ENCODE data around the gene DSCAML1. TPM values are rescaled to one million over a fixed set of nuclear protein-coding genes. Genes with fewer than 3 reads are reported as not detected.

DSCAML1 gene
- total RNA-seq, 4 donors from 2014 or later, result 0.20 to 1.1 (median 0.36) TPM

DNA sequence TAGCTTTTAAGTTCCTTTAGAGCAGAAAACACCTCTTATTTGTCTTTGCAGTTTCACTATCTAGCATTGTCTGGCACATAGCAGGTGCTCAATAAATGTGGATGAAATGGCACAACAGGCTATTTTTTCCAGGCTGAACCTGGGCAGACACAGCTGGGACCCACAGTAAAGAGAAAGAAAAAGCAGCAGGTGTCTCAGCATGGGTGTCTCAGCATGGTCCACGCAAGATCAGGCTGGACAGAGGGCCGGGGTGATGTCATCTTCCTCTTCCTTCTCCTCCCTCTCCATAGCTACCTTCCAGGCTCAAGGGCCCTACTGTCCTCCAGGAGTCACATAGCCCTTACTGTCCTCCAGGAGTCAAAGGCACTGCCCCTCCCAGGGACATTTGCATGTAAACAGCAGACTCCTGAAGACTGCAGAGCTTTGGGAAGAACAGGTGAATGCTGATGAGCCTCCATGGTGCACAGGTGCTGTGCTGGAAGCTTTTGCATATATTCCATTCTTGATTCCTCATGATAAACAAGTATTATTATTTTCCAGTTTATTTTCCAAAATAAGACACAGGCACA, 65.2 kb downstream of the DSCAML1 start:
- no peak for TF ChIP-seq POLR2A (IDR thresholded peaks at IDR 0.05)
- TF ChIP-seq CTCF (IDR thresholded peaks at IDR 0.05), result no peak
- no peak for TF ChIP-seq EP300 (IDR thresholded peaks at IDR 0.05)
- 70 to 79% methylated on average over 2 of the region's 2 CpGs for WGBS, 2 donors

DNA sequence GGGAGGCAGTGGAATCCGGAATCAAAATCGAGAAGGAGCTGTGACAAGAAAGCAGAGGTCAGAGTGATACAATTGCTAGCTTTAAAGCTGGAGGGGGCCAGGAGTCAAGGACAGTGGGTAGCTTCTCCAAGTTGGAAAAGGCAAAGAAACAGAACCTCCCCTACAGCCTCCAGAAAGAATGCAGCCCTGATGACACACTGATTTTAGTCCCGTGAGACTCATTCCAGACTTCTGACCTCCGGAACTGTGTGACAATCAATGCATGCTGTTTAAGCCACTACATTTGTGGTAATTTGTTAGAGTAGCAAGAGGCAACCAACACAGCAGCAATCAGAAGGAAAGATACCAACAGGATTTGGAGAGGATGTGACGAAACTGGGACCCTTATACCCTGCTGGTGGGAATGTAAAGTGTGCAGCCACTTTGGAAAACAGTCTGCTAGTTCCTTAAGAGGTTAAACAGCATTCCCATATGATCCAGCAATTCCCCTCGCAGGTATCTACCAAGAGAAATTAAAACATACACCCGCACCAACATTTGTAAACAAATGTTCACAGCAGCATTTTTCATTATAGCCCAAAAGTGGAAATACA, 66.7 kb downstream of the DSCAML1 start:
- H3K9me3 ChIP-seq, result peaks cover 0 to 7% (median 1%) of the 10 kb centered on the region in 4 donors
- H3K27ac ChIP-seq, result no peak overlapping the region
- no peak for TF ChIP-seq EP300 (IDR thresholded peaks at IDR 0.05)
- no peak for TF ChIP-seq POLR2A (IDR thresholded peaks at IDR 0.05)
- no peak for TF ChIP-seq CTCF (IDR thresholded peaks at IDR 0.05)
- WGBS, 2 donors, result 72 to 75% methylated on average over 7 of the region's 7 CpGs
- no peaks in the 10 kb centered on the region for H3K4me1 ChIP-seq
- no peaks in the 10 kb centered on the region for H3K36me3 ChIP-seq
- no peaks in the 10 kb centered on the region for H3K27me3 ChIP-seq
- DNase-seq (ENCODE audit: low spot score in 2 of 2), result no peak
- no peak overlapping the region for H3K4me3 ChIP-seq

More for the DNA sequence above, 65.2 kb downstream of the DSCAML1 start:
- Histone ChIP-seq H3K36me3 (no peaks in the 10 kb centered on the region), H3K4me3 (no peak overlapping the region), H3K27me3 (no peaks in the 10 kb centered on the region), H3K9me3 (peaks cover 0 to 7% (median 1%) of the 10 kb centered on the region in 4 donors), H3K27ac (no peak overlapping the region), H3K4me1 (no peaks in the 10 kb centered on the region)
- no peak for DNase-seq (ENCODE audit: low spot score in 2 of 2)

GRCh38 chr11:117725048-117725734, 71.8 kb downstream of the DSCAML1 start:
- Histone ChIP-seq H3K27me3 (no peaks in the 10 kb centered on the region), H3K4me3 (no peak overlapping the region), H3K4me1 (no peaks in the 10 kb centered on the region), H3K9me3 (peaks cover 0 to 7% (median 1%) of the 10 kb centered on the region in 4 donors), H3K27ac (no peak overlapping the region), H3K36me3 (no peaks in the 10 kb centered on the region)
- TF ChIP-seq POLR2A (IDR thresholded peaks at IDR 0.05), result no peak
- TF ChIP-seq CTCF (IDR thresholded peaks at IDR 0.05), result no peak
- no peak for TF ChIP-seq EP300 (IDR thresholded peaks at IDR 0.05)
- WGBS, 2 donors, result 76 to 78% methylated on average over 12 of the region's 12 CpGs
- no peak for DNase-seq (ENCODE audit: low spot score in 2 of 2)

DNA sequence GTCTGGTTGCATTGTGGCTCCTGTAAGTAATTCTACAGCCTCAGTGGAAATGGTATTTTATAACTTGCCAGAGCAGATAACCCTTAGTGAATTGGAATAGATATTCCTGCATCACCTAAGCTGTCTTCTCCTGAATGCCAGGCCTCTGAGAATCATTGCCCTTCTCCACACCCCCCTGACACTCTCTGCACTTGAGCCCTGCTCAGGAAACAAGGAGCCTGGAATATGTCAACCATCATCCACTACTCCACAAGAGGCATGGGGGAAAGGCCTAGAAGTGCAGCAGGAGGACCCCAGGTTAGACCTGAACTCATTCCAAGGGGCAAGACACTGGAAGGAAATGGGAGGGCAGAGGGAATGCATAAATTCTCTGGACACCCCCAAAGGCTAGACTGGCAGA, 72.4 kb downstream of the DSCAML1 start:
- H3K4me3 ChIP-seq, result no peak overlapping the region
- H3K9me3 ChIP-seq, result peaks cover 0 to 7% (median 1%) of the 10 kb centered on the region in 4 donors
- H3K4me1 ChIP-seq, result no peaks in the 10 kb centered on the region
- no peak overlapping the region for H3K27ac ChIP-seq
- TF ChIP-seq CTCF (IDR thresholded peaks at IDR 0.05) (no peak), EP300 (IDR thresholded peaks at IDR 0.05) (no peak), POLR2A (IDR thresholded peaks at IDR 0.05) (no peak)
- DNase-seq (ENCODE audit: low spot score in 2 of 2), result no peak
- H3K36me3 ChIP-seq, result no peaks in the 10 kb centered on the region
- no peaks in the 10 kb centered on the region for H3K27me3 ChIP-seq

DNA sequence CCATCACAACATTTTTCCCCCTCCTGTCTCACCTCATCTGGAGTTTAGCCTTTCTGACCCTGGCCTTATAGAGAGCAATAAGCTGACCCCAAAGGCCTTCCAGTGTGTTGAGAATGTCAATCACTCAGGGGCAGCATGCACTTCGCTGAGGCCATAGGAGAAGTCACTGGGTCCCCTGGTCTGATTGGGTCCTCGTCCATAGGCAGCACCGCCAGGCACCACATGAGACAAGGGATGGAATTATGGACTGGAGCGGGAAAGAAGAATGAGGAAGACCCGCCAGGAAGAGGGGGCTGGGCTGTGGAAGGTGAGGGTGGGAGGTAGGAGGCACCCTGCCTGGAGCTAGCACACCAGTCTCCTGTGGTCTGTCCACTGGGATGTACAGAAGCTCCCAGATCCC, 72.9 kb downstream of the DSCAML1 start:
- Histone ChIP-seq H3K4me1 (no peaks in the 10 kb centered on the region), H3K27ac (no peak overlapping the region), H3K4me3 (no peak overlapping the region), H3K36me3 (no peaks in the 10 kb centered on the region), H3K9me3 (peaks cover 0 to 6% (median 1%) of the 10 kb centered on the region in 4 donors), H3K27me3 (no peaks in the 10 kb centered on the region)
- no peak for TF ChIP-seq EP300 (IDR thresholded peaks at IDR 0.05)
- TF ChIP-seq CTCF (IDR thresholded peaks at IDR 0.05), result no peak
- no peak for TF ChIP-seq POLR2A (IDR thresholded peaks at IDR 0.05)
- WGBS, 2 donors, result 83 to 86% methylated on average over 5 of the region's 5 CpGs
- DNase-seq (ENCODE audit: low spot score in 2 of 2), result no peak

Measured in tibial nerve (tissue), 4 donors.